HG03159 (cell line): Measurements from ENCODE around the gene TP53BP1.

Source experiments
- ATAC-seq: cut with Tn5 transposase; IDR thresholded peaks from one replicate; pipeline ENCODE4 v1.9.1; 2021; ENCODE audit warnings: mild to moderate bottlenecking, moderate library complexity; ENCODE audit not compliant: unreplicated experiment

TP53BP1 gene

GRCh38 chr15:43493703-43494472, 932 bp upstream of the TP53BP1 start:
- no peak for ATAC-seq

GRCh38 chr15:43492266-43492665, 690 bp downstream of the TP53BP1 start:
- no peak for ATAC-seq

- no peak for ATAC-seq
Measured at GRCh38 chr15:43489191-43489590, 3.8 kb downstream of the TP53BP1 start.

- no peak for ATAC-seq
Measured at GRCh38 chr15:43488790-43489189, 4.2 kb downstream of the TP53BP1 start.

GRCh38 chr15:43487271-43487895, 5.6 kb downstream of the TP53BP1 start:
- ATAC-seq = no peak

GRCh38 chr15:43484455-43484854, 8.5 kb downstream of the TP53BP1 start:
- no peak for ATAC-seq

- ATAC-seq = no peak
Measured at GRCh38 chr15:43483297-43484128, 9.4 kb downstream of the TP53BP1 start.

- no peak for ATAC-seq
Measured at GRCh38 chr15:43473885-43474284, 19.1 kb downstream of the TP53BP1 start.

GRCh38 chr15:43471975-43472374, 21.0 kb downstream of the TP53BP1 start:
- ATAC-seq = no peak

GRCh38 chr15:43469867-43470266, 23.1 kb downstream of the TP53BP1 start:
- ATAC-seq = no peak

GRCh38 chr15:43465100-43465499, 27.9 kb downstream of the TP53BP1 start:
- no peak for ATAC-seq

GRCh38 chr15:43463998-43464397, 29.0 kb downstream of the TP53BP1 start:
- ATAC-seq = no peak

GRCh38 chr15:43463507-43463906, 29.4 kb downstream of the TP53BP1 start:
- no peak for ATAC-seq

GRCh38 chr15:43449981-43450380, 43.0 kb downstream of the TP53BP1 start:
- no peak for ATAC-seq

GRCh38 chr15:43446344-43446743, 46.6 kb downstream of the TP53BP1 start:
- ATAC-seq = no peak

GRCh38 chr15:43441316-43441715, 51.6 kb downstream of the TP53BP1 start:
- no peak for ATAC-seq

- ATAC-seq = no peak
Measured at GRCh38 chr15:43440721-43441281, 52.2 kb downstream of the TP53BP1 start.

GRCh38 chr15:43439268-43439667, 53.7 kb downstream of the TP53BP1 start:
- ATAC-seq = no peak

- ATAC-seq = no peak
Measured at GRCh38 chr15:43436395-43436794, 56.6 kb downstream of the TP53BP1 start.

- ATAC-seq = no peak
Measured at GRCh38 chr15:43434446-43434845, 58.5 kb downstream of the TP53BP1 start.

- no peak for ATAC-seq
Measured at GRCh38 chr15:43433661-43434303, 59.2 kb downstream of the TP53BP1 start.
